Amniotic stem cell (primary cell): ENCODE measurements around the gene MCU.
"Not testable (repeated sequence)": the region's sequence is repeated elsewhere in the genome, so short reads cannot be mapped to it uniquely, and the experiment has no call there.

Experiments used
- DNase-seq: peaks from one replicate; lab custom pipeline; 2025; lab: John Stamatoyannopoulos, UW

The MCU gene

DNA sequence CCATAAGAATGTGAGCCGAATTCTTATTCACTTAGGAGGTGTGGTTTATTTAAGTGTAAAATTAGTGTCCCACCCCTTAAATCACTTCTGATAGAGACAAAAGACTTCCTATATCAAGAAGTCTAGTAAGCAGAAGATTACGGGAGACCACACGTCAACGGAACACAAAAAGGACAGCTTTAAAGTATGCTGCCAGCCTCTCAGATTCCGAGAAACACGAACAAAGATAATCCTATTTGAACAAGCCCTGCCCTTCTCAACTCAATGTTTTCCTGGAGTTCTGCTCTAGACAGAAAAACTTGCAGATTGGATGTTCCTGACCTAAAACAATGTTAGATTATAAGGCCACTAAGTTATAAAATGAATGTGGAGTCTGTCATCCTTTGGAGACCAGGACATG is 4.9 kb upstream of the MCU start:
- no peak for DNase-seq

DNA sequence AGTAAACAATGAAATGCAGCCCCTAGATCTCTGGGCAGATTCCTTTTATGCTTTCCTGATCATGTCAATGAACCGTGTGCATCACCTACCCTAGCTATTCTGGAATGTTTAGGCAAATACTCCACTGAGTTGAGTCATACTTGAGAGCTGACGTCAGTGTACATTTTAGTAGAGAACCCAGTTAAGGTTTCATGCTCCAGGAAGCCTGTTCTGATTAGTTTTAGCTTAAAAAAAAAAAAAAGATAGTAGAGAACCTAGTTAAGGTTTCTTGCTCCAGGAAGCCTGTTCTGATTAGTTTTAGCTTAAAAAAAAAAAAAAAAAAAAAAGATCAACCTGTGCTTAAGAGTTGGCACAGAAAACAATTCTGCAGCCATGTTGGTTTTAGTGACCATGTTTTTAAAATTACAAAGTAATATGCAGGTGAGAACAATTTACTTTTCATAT is 3.7 kb upstream of the MCU start:
- DNase-seq = peak; percentile 87

DNA sequence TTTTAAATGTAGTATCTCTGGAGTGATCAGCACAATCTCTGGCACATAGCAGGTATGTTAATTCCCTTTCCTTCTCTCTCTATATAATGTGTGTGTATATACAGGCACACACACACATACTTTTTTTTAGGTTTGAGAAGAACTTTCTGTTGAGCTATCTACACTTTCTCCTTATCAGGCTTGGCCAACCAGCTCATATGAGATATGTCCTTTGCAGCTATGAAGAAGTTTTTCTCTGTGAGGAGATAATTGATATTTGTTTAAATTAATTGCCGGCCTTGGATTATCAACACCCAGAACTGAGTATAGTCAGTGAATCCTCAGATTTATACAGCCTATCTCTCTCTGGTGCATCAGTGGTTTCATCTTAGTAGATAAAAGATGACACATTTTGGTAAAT is 2.3 kb upstream of the MCU start:
- no peak for DNase-seq

DNA sequence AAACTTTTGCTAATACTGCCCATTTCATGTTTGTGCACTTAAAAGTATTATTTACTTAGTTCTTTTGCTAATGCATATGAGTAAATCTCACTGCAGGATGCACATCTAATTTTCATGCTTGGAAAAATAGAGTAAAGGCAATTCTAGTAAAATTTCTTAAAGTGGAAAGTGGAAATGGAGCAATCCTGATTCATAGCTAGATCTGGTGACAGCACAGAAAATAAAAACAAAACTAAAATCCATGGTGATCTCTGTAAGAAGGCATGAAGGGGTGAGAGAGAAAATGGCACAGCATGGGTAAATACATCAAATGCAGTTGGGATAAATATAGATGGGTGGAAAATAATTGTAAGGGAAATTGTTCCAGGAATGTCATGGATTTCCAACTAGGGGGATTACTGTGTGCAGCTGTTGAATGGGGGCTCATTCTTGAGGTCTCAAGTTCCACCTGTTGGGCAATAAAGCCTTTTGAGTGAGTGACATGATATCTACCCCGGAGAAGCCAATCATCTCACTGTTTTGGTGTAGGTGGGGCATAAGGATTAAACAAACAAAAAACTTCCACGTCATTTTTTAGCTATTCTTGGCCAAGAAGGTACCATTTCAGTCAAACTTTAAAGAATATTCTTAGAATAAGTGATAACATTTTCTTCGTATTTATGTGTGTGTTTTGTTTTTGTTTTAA is 1.7 kb upstream of the MCU start:
- no peak for DNase-seq

DNA sequence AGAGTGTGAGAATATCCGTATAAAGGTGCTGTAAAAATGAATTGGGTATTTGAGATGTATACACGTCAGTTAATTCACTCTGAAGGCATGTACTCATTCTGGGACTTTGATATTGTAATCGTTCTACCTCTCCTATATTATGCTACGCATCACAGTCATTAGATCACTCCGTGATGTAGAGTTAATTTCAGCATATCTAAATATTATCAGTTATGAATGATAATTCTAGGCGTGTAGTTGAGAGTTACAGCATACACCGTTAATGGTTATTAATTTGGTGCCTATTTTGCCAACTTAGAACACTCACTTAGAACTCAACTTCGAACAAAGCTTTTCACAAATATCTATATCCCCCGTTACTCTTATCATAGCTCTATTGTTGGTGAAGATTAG is 477 bp upstream of the MCU start:
- no peak for DNase-seq

DNA sequence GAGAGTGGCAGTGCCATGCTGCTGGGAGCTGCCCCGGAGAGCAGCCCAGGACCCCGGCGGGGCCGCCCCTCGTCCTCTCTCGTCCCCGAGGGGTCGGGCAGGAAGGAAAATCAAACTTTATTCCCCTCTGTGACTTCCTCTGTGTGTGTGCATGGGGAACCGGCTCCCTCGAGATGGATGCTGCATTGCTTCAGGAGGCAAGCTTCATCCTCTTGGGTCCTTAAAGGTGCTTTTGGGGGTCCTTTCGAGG is 726 bp downstream of the MCU start:
- DNase-seq = no peak

DNA sequence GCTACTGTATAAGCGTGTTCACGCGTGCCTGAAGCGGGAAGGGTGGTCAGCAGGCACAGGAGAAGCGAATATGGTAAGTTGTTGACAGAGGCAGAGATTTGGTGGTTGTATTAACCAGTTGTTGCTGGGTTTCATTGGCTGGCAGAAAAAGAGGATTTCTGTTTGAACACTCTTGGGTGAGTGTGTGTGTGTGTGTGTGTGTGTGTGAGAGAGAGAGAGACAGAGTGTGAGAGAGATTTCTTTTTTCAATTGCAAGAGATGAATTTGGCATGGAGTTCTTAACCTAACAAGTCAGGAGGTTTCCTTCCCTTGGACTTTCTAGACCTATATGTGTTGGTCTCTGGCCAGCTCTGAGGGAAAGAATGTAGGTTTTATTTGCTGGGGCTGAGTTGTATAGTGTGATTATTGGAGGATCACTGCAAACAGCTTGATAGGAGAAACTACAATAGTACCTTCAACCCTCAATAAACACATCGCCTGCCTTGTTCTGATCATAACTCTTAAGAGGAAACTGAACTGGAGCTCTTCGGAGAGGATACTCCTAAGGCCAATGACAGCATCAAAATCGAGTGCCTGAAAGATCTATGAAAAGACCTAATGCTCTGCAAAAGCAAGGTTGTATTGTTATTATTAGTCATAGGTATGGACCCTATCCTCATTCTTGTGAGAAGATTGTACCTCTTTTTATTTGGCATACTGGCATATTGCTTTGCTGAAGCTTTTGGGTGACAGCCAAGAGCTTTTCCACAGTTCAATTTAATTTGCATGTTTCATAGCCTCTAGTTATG is 1.2 kb downstream of the MCU start:
- no peak for DNase-seq

DNA sequence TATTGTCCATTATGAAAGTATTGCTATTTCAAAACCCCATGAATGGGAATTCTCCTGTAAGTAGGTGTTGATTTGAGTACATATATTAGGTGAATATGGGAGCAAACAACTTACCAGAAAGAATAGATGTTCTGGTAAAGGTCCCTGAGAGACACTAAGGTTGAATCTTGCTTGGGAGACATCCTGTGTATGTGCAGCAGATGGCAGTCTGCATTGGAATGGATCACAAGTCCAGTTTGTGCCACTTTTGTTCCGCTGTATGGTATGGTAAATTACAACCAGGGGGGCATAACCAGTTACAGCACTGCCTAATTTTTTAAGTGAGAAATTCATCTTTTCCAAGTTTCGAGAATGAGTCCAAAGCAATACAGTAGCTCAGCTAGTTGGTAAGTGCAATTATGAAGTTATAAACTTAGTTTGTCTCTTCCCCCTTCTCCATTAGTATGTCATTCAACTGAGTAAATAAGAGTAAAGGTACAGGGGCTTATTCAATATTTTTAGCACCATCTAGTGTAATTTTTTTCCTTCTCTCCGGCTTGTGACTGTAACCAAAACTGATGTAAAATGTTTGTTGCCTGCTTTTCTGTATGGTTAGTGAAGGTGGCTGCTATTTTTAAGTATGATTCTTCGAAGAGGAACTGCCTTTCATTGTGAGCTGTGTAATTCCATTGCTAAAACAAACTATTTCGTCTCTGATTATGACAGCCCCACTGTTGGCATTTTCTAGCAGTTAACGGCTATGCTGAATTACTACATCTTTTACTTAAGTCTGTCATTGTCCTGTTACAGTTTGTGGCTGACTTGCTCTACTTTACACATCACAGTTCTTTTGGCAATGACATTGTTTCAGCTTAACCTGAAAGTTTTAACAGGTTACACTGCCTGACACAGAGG is 2.8 kb downstream of the MCU start:
- no peak for DNase-seq

DNA sequence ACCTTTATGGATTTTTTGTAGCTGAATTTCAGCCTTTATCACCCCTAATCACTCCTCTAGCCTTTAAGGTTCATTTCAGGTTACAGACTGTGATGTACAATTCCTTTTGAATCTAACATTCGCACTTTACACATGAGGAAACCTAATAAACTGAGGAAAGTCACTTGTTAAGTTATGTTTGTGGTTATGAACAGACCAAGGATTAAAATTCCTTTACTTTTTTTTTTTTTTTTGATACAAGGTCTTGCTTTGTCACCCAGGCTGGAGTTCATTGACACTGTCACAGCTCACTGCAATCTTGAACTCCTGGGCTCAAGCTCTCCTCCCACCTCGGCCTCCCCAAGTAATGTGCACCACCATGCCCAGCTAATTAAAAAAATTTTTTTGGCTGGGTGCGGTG is 3.6 kb downstream of the MCU start:
- DNase-seq = no peak

DNA sequence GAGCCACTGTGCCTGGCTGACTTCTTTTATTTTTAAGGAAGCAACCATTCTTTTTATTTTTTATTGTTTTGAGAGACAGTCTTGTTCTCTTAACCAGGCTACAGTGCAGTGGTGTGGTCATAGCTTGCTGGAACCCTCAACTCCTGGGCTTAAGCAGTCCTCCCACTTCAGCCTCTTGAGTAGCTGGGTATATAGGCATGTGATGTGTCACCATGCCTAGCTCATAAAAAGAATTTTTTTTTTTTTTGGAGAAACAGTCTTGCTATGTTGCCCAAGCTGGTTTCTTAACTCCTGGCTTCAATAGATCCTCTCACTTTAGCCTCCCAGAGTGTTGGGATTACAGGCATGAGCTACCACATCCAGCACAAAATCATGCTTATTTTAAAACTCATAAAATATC is 5.8 kb downstream of the MCU start:
- DNase-seq = no peak

DNA sequence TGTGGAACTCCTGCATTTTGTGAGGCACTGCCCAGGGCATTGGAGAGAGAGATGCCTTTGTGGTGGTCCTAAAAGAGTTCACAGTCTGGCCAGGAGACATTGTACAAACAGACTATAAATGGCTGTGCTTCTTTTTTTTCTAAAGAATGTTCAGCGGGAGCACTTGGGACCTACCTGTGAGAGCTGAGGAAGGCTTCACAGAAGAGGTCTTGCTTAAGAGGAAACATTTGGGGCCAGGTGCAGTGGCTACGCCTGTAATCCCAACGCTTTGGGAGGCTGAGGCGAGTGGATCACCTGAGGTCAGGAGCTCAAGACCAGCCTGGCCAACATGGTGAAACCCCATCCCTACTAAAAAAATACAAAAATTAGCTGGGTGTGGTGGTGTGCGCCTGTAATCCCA is 10.5 kb downstream of the MCU start:
- DNase-seq = not testable (repeated sequence)

DNA sequence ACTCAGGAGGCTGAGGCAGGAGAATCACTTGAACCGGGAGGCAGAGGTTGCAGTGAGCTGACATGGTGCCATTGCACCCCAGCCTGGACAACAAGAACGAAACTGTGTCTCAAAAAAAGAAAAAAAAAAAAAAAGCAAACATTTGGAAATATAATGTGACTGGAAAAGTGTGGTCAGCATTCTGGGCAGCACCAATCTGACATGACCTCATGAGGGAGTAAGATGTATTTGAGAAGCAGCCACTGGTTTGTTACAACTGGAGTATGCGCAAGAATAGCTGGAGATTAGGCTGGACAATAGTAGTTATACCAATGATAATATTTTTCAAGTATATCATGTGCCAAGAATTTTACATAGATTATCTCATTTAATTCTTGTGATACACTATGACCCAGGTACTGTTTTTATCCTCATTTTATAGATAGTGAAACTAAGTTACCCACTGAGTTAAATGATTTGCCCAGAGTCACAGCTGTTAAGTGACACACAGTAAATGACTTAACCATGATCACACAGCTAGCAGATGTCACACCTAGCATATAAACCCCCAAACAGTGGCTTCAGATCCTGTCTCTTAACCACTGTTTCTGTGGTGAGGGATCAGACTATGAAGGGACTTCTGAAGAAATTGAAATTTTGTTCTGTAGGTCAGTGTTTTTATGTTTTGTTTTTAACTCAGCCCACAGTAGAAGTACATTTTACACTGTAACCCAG is 11.1 kb downstream of the MCU start:
- no peak for DNase-seq

DNA sequence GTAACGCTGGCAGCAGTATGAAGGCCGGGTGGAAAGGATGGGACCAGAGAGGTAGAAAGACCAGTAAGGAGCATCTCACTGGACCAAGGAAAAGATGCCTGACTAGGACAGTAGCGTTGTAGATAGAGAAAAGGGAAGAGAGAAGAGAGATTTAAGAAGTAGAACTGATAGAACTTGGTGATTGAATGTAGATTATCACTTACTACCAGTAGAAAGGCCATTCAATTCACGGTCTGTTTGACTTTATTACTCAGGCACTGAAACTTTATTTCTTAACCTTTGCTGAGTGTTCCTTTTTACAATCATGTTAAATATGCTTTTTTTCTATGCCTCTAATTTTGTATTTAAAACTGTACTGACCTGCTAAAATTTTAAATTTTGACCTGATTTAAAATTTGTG is 12.2 kb downstream of the MCU start:
- no peak for DNase-seq

DNA sequence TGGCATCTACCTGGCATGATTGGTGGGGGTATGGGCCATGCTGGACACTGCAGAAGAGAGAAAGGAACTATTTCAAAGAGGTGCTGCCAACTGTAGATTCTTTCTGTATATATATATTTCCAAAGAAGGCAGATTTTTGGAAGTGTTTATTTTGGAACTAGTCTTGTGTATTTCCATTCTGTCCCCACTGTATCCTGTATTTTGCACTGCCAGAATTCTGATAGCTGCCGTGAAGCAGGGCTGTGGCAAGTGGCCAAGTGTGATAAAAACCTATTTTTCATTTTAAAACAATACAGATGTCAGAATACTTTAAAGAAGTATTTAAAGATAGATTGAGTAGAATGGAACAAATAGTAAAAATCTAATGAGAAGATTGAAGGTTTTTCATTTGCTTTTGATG is 17.1 kb downstream of the MCU start:
- DNase-seq = no peak

DNA sequence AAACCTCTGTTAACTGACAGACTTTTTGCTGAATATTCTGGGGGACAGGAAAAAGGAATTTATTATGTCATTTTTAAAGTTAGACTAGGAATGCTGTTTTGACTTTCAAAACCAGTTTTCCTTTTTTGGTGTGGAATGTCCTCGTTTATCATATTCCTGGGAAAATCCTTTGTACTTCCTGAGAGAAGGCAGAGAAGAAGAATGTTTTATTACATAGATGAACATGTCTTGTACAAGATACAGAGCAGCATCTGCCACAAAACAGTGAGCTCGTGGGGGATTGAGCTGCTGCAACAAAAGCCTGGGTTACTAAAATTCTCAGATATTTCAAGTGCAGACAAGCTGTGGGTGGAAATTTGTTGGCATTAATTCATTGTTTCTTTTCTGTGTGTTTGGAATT is 20.2 kb downstream of the MCU start:
- DNase-seq = no peak

DNA sequence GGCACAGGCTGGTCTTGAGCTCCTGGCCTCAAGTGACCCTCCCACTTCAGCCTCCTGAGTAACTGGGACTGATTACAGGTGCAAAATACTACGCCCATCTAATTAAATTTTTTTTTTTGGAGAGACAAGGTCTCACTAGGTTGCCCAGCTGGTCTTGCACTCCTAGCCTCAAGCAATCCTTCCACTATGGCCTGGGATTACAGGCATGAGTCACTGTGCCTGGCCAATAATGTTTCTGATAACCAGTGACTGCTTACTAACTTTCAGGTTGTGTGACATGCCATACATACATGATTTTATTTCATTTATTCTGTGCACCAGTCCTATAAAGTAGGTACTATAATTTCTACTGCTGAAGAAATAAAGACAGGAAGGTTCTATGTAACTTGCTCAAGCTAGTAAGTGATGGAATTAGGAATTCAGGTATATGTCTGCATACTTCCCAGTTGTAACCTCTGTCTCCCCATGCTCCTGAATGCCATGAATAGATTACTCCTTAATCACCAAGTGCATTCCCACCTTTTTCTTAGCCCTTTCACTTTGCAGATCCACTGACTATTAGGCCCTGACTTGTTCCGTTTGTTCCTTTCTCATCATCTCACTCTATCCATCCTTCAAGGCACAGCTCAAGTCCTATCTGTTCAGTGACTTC is 28.1 kb downstream of the MCU start:
- DNase-seq = no peak

DNA sequence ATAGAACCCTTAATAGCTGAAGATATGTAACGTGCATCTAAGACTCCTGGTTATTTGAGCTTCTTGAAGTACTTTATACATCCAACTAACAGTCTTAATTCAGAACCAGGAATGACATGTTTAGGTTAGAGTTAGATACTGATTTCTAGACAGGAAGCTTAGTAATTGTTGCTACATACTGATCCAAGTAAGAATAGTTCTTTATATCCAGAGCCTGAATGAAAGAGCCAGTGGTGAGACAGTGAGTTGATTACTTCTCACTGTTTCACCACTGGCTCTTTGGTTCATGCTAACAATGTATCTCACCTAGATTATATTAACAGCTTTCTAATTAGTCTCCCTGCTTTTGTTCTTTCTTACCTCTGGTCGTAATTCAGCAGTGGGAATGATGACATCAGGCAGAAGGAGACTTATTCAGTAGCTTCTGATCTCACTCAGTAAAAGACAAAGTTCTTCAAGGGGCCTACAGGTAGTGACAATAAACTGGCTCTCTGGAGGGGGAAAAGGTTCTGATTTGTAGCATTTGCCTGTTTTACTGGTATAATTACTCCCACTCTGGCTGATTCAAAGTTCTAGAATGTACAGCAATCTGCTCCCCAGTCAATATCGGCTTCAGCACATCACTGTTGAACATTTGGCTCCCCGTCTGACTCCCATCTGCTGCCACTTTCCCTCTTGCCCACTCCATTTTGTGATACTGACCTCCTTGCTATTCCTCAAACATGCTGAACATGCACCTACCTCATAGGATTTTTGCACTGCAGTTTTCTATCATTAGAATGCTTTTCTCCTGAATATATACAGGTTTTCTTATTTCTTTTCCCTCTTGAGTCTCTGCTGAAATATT is 29.1 kb downstream of the MCU start:
- DNase-seq = no peak

DNA sequence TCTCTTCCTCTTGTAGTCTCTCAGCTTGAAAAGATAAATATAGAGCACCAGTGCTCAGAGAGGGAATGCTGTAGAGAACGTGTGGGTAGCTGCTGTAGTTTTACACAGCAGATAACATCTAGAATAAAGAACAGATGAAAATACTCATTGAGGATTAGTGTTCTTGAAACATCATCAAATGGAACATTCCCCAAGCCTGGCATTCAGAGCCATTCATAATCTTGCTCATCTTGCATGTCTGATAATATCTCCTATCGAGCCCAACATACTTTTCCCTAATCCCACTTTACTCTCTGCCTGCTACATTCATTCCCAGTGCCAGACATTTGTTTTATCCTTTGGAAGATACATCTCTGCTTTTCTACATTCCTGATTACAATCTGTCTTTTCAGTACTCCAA is 35.2 kb downstream of the MCU start:
- no peak for DNase-seq

DNA sequence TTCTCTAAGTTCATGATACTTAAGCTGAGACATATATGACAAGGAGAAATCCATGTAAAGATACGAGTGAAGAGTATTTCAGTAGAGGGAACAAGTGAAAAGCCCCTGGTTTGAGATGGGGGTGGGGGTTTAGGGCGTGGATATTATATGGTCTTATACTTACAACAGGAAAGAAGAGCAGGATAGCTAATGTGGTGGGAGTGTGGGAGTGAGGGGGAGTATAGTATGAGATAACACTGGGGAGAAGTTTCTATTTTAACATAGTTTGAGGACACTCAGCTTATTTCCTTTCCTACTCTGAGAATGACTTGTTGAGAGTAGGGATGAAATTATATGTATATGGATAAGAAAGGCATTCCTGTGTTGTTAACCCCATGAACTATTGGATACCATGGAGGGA is 36.5 kb downstream of the MCU start:
- no peak for DNase-seq

DNA sequence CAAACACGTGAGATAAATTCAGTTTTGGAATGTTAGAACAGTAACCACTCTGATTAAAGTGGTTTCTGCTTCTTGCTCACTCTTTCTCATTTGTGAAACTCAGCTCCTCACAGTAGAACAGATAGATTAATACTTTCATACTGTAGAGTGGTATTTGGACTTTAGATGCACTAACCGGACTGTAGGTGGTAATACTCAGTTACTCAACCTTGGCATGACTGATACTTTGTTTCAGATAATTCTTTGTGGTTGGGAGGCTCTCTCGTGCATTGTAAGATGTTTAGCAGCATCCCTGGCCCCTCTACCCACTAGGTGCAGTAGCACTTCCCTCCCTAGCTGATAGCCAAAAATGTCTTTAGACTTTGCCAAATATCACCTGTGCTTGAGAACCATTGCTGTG is 37.6 kb downstream of the MCU start:
- no peak for DNase-seq

DNA sequence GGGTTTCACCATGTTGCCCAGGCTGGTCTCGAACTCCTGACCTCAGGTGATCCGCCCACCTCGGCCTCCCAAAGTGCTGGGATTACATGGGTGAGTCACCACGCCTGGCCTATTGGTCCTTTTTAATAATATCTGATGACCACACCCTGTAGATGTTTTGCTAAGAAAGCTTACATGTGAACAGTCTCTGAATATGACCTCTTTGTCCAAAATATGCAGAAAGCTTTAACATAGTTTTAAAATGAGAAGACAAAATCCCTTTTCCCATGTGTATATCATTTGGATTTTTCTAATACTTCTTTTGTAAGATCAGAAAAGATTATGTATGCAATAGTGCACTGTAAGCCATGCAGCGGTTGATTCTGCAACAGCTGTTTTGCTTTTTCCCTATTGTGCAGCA is 38.5 kb downstream of the MCU start:
- DNase-seq = no peak
